GM12878 (cell line): Measurements from ENCODE around the gene LITAF. TPM values are rescaled to one million over a fixed set of nuclear protein-coding genes. Genes with fewer than 3 reads are reported as not detected.

Experiments
- ATAC-seq: fragments of 200-7000 bp; cut with Tn5 transposase; 3 replicates; pipeline ENCODE4 v1.9.1; 2020; ENCODE audit warnings: mild to moderate bottlenecking, moderate library complexity
- BruUV-seq: library from RNA; stranded (reverse); fragments of 400-500 nt; replicated peaks from 2 replicates; lab custom pipeline; 2021; lab: Mats Ljungman, UMichigan
- CTCF ChIA-PET: fragments of 300-600 bp; sonication (Branson Sonifier 250); formaldehyde crosslinking; extraction: SDS; loops from one replicate; lab custom pipeline; 2021; ENCODE audit warnings: inconsistent platforms; lab: Yijun Ruan, JAX
- POLR2A ChIA-PET: fragments of 350-600 bp; formaldehyde crosslinking; extraction: SDS; loops from one replicate; lab custom pipeline; 2021; ENCODE audit warnings: inconsistent platforms; lab: Charles Lee
- RAD21 ChIA-PET: fragments of 300-600 bp; sonication (Branson Sonifier 250); formaldehyde crosslinking; loops from one replicate; lab custom pipeline; 2023; ENCODE audit warnings: antibody characterized with exemption; ENCODE audit not compliant: unreplicated experiment; lab: Charles Lee
- SMC1A ChIA-PET: fragments of 300-600 bp; sonication (Branson Sonifier 250); formaldehyde crosslinking; loops from one replicate; lab custom pipeline; 2023; ENCODE audit not compliant: unreplicated experiment, uncharacterized antibody; lab: Charles Lee
- DNase-seq: peaks from one replicate; pipeline ENCODE4 v3.0.0-alpha.2; 2011; ENCODE audit warnings: low read depth, low spot score
- FAIRE-seq: peaks from 3 replicates; lab custom pipeline; 2011; peaks lifted over from hg19 to GRCh38; lab: Jason Lieb, UNC
- H2AFZ ChIP-seq: 2 replicates; pipeline ENCODE4 v1.6.0; 2011; ENCODE audit warnings: low read depth, low read length, control low read depth; ENCODE audit not compliant: control insufficient read depth
- H3K27ac ChIP-seq: 2 replicates; pipeline ENCODE4 v1.5.1; 2011; ENCODE audit warnings: control low read depth; ENCODE audit not compliant: control insufficient read depth, insufficient read depth
- H3K27me3 ChIP-seq, 2 experiments: replicated peaks in 1 of 2; 2 replicates each; pipeline versions ENCODE4 v1.6.0 to v1.6.1; 2011; ENCODE audit warnings: low read length in 1 of 2; ENCODE audit not compliant: control insufficient read depth in 2 of 2, insufficient read depth in 2 of 2
- H3K36me3 ChIP-seq, 2 experiments: 2 replicates each; pipeline ENCODE4 v1.5.1; 2011; ENCODE audit warnings: low read length in 1 of 2; ENCODE audit not compliant: control insufficient read depth in 2 of 2, insufficient read depth in 2 of 2
- H3K4me1 ChIP-seq: 2 replicates; pipeline ENCODE4 v1.6.1; 2011; ENCODE audit warnings: mild to moderate bottlenecking, low read length, moderate library complexity, mixed read lengths; ENCODE audit not compliant: control insufficient read depth, insufficient read depth
- H3K4me2 ChIP-seq: 2 replicates; pipeline ENCODE4 v1.6.0; 2011; ENCODE audit warnings: control low read depth; ENCODE audit not compliant: control insufficient read depth, insufficient read depth
- H3K4me3 ChIP-seq: fragments of 200-600 bp; sonication (generic); 2 replicates; pipeline ENCODE4 v1.5.1; 2016
- H3K79me2 ChIP-seq: 2 replicates; pipeline ENCODE4 v1.6.0; 2011; ENCODE audit warnings: low read length; ENCODE audit not compliant: control insufficient read depth, insufficient read depth
- H3K9ac ChIP-seq: 2 replicates; pipeline ENCODE4 v1.8.0; 2011; ENCODE audit warnings: low read length, control low read depth, mixed read lengths; ENCODE audit not compliant: control insufficient read depth, insufficient read depth
- H3K9me3 ChIP-seq: replicated peaks from 3 replicates; pipeline ENCODE4 v1.5.1; 2011; ENCODE audit warnings: mild to moderate bottlenecking, low read length; ENCODE audit not compliant: control insufficient read depth, insufficient read depth
- H4K20me1 ChIP-seq: 2 replicates; pipeline ENCODE4 v1.6.0; 2011; ENCODE audit not compliant: control insufficient read depth, insufficient read depth
- BHLHE40 ChIP-seq, 2 experiments: fragments of 450-650 bp in 1 of 2; IDR thresholded peaks; 2 replicates each; pipeline ENCODE4 v1.6.1; 2011 to 2017; ENCODE audit warnings: low read depth in 2 of 2, borderline replicate concordance in 1 of 2, improper control_type of control experiment in 1 of 2, low read length in 1 of 2, mild to moderate bottlenecking in 1 of 2
- BRCA1 ChIP-seq: IDR thresholded peaks from 2 replicates; pipeline ENCODE4 v1.6.1; 2011; ENCODE audit warnings: low read depth, low read length, improper control_type of control experiment
- CBX5 ChIP-seq: sonication (generic); IDR thresholded peaks from 2 replicates; pipeline ENCODE4 v1.6.1; 2016; ENCODE audit warnings: low read depth, moderate library complexity, mild to moderate bottlenecking, inconsistent platforms
- POLR2AphosphoS2 ChIP-seq: IDR thresholded peaks from 2 replicates; pipeline ENCODE4 v1.6.1; 2011; ENCODE audit warnings: low read depth, mild to moderate bottlenecking, low read length, improper control_type of control experiment, moderate library complexity
- SREBF2 ChIP-seq: IDR thresholded peaks from 2 replicates; pipeline ENCODE4 v1.6.1; 2012; ENCODE audit warnings: mild to moderate bottlenecking, low read length
- ZNF207 ChIP-seq: fragments of 450-650 bp; IDR thresholded peaks from 2 replicates; pipeline ENCODE4 v1.6.1; 2014; ENCODE audit warnings: antibody characterized with exemption, mild to moderate bottlenecking, borderline replicate concordance
- ZNF274 ChIP-seq: IDR thresholded peaks from one replicate; pipeline ENCODE4 v1.8.0; 2011; ENCODE audit not compliant: insufficient read length, insufficient read depth
- whole genome bisulfite sequencing: methylation state at CpG from one replicate; pipeline ENCODE4 v1.1.6; 2016; ENCODE audit warnings: low lambda C conversion rate; ENCODE audit not compliant: insufficient replicate concordance, insufficient coverage; ENCODE audit errors: missing lambda C conversion rate; 5-methylcytosine and 5-hydroxymethylcytosine counted together
- in situ Hi-C: fragments of 300-500 bp; cut with MboI; formaldehyde crosslinking; loops from 9 replicates; pipeline ENCODE4 v1.14.3; 2018; ENCODE audit warnings: mixed read lengths
- intact Hi-C: fragments of 100-400 bp; cut with micrococcal nuclease; formaldehyde crosslinking; loops from one replicate; pipeline ENCODE4 v1.14.2; 2022; ENCODE audit not compliant: unreplicated experiment
- polyA plus RNA-seq, 11 experiments: library from polyadenylated mRNA; depleted of rRNA in 4 of 11; unstranded in 6 of 11; stranded (reverse) in 5 of 11; fragments of >200 nt; fragmentation: Nextera tagmentation in 4 of 11; fragmentation: Illumina TruSeq in 1 of 11; extraction: Ambion mirVana in 4 of 11; extraction: Trizol in 1 of 11; gene quantifications; 1 replicate in 1 of 11; 2 replicates in 10 of 11; pipeline versions ENCODE4 v1.2.1 to v1.2.3, GENCODE V29; 2011 to 2016; ENCODE audit warnings: inconsistent platforms in 2 of 11, missing spikeins in 2 of 11, low read depth in 1 of 11
- total RNA-seq, 4 experiments: library from RNA; depleted of rRNA in 3 of 4; stranded (reverse); fragments of >200 nt in 3 of 4; fragmentation: Illumina TruSeq in 1 of 4; extraction: Trizol in 1 of 4; gene quantifications; 2 replicates each; pipeline versions ENCODE4 v1.2.1 to v1.2.3, GENCODE V29; 2013 to 2021

Gene LITAF
- total and polyA plus RNA-seq, 10 of the 15 experiments (the other 5 are each of a cell fraction or from before 2014, with no cell fraction given), result 99.2 to 211 (median 147) TPM

DNA sequence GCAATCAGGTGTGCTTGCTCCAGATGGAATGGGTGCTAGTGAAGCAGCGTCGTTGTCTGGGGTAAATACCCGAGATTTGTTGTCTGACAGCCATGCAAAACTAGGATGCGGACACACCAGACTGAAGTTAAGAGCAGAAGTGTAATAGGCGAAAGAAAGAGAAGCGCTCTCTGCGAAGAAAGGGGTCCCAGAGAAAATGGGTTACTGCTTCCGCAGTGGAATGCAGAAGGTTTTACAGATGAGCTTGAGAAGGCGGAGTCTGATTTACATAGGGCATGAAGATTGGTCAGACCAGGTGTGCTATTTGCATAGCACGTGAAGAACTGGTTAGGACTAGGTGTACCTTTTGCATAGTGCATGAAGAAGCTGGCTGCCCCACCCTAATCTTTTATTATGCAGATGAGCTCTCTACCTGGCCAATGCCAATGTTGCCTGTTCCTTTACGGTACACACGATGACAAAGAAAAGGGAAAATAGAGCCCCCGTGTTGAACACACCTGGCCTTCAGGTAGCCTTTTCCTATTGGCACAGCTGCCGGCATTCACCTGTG, 49.5 kb upstream of the LITAF start:
- POLR2A ChIA-PET, result interaction anchor here (1.2 kb wide), 1 partner anchor 16 kb away, joined by 3 read pairs; no protein-coding TSS in a partner anchor
- Histone ChIP-seq H3K9ac (no peak overlapping the region), H2AFZ (no peak overlapping the region), H3K4me1 (no peaks in the 10 kb centered on the region), H3K4me2 (no peak overlapping the region), H3K4me3 (no peak overlapping the region), H3K36me3 (no peaks in the 10 kb centered on the region), H4K20me1 (no peaks in the 10 kb centered on the region), H3K9me3 (no peaks in the 10 kb centered on the region), H3K27ac (no peak overlapping the region), H3K27me3 (no peaks in the 10 kb centered on the region; a peak in 1 of 4 replicates), H3K79me2 (no peaks in the 10 kb centered on the region)
- FAIRE-seq, result no peak
- DNase-seq, result no peak
- TF ChIP-seq BHLHE40 (IDR thresholded peaks at IDR 0.05; ENCODE audit: borderline replicate concordance in 1 of 2, low read depth in 2 of 2, low read length in 1 of 2), result peak in 1 of 2 experiments; percentile 63; a peak in 3 of 4 replicates
- TF ChIP-seq SREBF2, result no peak
- TF ChIP-seq ZNF207, result no peak
- intact Hi-C loops (no loop called here), in situ Hi-C loops (no loop called here)
- SMC1A ChIA-PET, result interaction anchor here (1.4 to 4.7 kb wide), 3 partner anchors 53 to 228 kb away, joined by 4 to 25 read pairs (median 7); no protein-coding TSS in a partner anchor
- CTCF ChIA-PET, result interaction anchor here (0.6 to 3.2 kb wide), 7 partner anchors 9 to 231 kb away, joined by 3 to 26 read pairs (median 3); no protein-coding TSS in a partner anchor
- RAD21 ChIA-PET, result interaction anchor here (1.2 to 3.2 kb wide), 3 partner anchors 55 to 228 kb away, joined by 4 to 15 read pairs (median 7); no protein-coding TSS in a partner anchor
- 64% methylated on average over 14 of the region's 14 CpGs for WGBS
- no TSS peak for BruUV-seq
- no peak for ATAC-seq

DNA sequence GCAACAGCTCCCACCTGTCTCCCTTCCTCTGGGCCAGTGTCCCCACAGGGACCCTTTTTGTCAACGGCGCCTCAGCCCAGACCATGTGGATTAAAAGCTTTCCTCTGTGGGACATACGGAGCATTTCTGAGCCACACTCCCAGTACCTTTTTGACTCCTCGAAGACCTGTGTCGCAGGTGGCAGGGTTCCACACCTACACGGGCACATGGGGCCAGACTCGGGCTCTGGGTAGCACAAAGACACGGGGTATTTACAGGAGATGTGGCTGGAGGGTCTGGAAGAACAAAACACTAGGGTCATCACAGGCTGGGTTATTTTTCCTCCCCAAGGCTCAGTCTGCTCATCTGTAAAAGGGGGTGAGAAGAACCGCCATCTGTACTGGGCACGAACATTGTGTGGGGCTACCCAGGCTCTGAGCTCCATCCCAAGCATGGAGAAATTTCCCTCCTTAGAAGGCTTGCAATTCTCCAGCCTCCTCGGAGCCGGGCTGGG, 49.0 kb upstream of the LITAF start:
- no TSS peak for BruUV-seq
- CTCF ChIA-PET, result interaction anchor here (0.6 to 3.2 kb wide), 5 partner anchors 9 to 104 kb away, joined by 3 to 26 read pairs (median 3); no protein-coding TSS in a partner anchor
- Histone ChIP-seq H3K79me2 (no peaks in the 10 kb centered on the region), H4K20me1 (no peaks in the 10 kb centered on the region), H3K27ac (no peak overlapping the region), H3K4me2 (no peak overlapping the region), H3K36me3 (no peaks in the 10 kb centered on the region), H3K9ac (no peak overlapping the region)
- in situ Hi-C loops, result no loop called here
- TF ChIP-seq ZNF274 (no peak), BRCA1 (no peak), POLR2AphosphoS2 (no peak), CBX5 (no peak), ZNF207 (no peak)
- TF ChIP-seq, all 136 proteins: peak for 0
- H2AFZ ChIP-seq, result no peak overlapping the region
- FAIRE-seq (no peak), ATAC-seq (no peak), DNase-seq (no peak)
- H3K27me3 ChIP-seq, result no peaks in the 10 kb centered on the region; a peak in 1 of 4 replicates
- RAD21 ChIA-PET, result interaction anchor here (1.6 to 3.2 kb wide), 2 partner anchors 54 to 103 kb away, joined by 7 to 15 read pairs; no protein-coding TSS in a partner anchor
- H3K9me3 ChIP-seq, result no peaks in the 10 kb centered on the region; the same call in 2 of the 3 replicates
- no peak overlapping the region for H3K4me3 ChIP-seq
- POLR2A ChIA-PET, result interaction anchor here (1.2 kb wide), 1 partner anchor 17 kb away, joined by 3 read pairs; no protein-coding TSS in a partner anchor
- 49% methylated on average over 12 of the region's 12 CpGs for WGBS
- SMC1A ChIA-PET, result interaction anchor here (1.4 to 4.7 kb wide), 3 partner anchors 52 to 228 kb away, joined by 4 to 25 read pairs (median 7); no protein-coding TSS in a partner anchor
- intact Hi-C loops, result no loop called here
- no peaks in the 10 kb centered on the region for H3K4me1 ChIP-seq
